GM18526 (cell line): ENCODE measurements around the gene GXYLT2.

ENCODE experiments used
- POLR2A ChIP-seq: IDR thresholded peaks from 3 replicates; pipeline ENCODE4 v1.6.1; 2011; ENCODE audit not compliant: insufficient read length; ENCODE audit errors: extremely low read depth

GXYLT2 gene

GRCh38 chr3:72907131-72907711, 19.4 kb downstream of the GXYLT2 start:
- no peak for TF ChIP-seq POLR2A

GRCh38 chr3:72907731-72908620, 20.1 kb downstream of the GXYLT2 start:
- no peak for TF ChIP-seq POLR2A

GRCh38 chr3:72909591-72909990, 21.7 kb downstream of the GXYLT2 start:
- no peak for TF ChIP-seq POLR2A

- TF ChIP-seq POLR2A, result no peak
Measured at GRCh38 chr3:72912532-72912931, 24.7 kb downstream of the GXYLT2 start.

- TF ChIP-seq POLR2A, result no peak
Measured at GRCh38 chr3:72914383-72914782, 26.5 kb downstream of the GXYLT2 start.

- TF ChIP-seq POLR2A, result no peak
Measured at GRCh38 chr3:72916250-72916649, 28.4 kb downstream of the GXYLT2 start.

GRCh38 chr3:72919520-72919919, 31.7 kb downstream of the GXYLT2 start:
- TF ChIP-seq POLR2A, result no peak

GRCh38 chr3:72924055-72924454, 36.2 kb downstream of the GXYLT2 start:
- TF ChIP-seq POLR2A, result no peak

- TF ChIP-seq POLR2A, result no peak
Measured at GRCh38 chr3:72930754-72931153, 42.9 kb downstream of the GXYLT2 start.

GRCh38 chr3:72932416-72932815, 44.6 kb downstream of the GXYLT2 start:
- no peak for TF ChIP-seq POLR2A

- TF ChIP-seq POLR2A, result no peak
Measured at GRCh38 chr3:72938471-72939265, 50.8 kb downstream of the GXYLT2 start.

GRCh38 chr3:72941245-72941644, 53.4 kb downstream of the GXYLT2 start:
- no peak for TF ChIP-seq POLR2A

GRCh38 chr3:72942427-72942826, 54.6 kb downstream of the GXYLT2 start:
- no peak for TF ChIP-seq POLR2A

GRCh38 chr3:72944696-72945095, 56.9 kb downstream of the GXYLT2 start:
- no peak for TF ChIP-seq POLR2A

GRCh38 chr3:72947715-72948490, 60.1 kb downstream of the GXYLT2 start:
- TF ChIP-seq POLR2A, result no peak
